Measurements from ENCODE around the gene COA6. TPM values are rescaled to one million over a fixed set of nuclear protein-coding genes. Genes with fewer than 3 reads are reported as not detected.
"Not testable (repeated sequence)": the region's sequence is repeated elsewhere in the genome, so short reads cannot be mapped to it uniquely, and the experiment has no call there.

The COA6 gene
- 31.2 TPM for polyA plus RNA-seq (ENCODE audit: insufficient read length)
- long read RNA-seq, donor 1, transcript COA6-203 (3 exons, 710 nt): major isoform, 47 of 68 reads
- long read RNA-seq, donor 1, transcript COA6-202 (3 exons, 641 nt): minor isoform, 5 of 68 reads
- long read RNA-seq, donor 1, transcript COA6-201 (2 exons, 1,013 nt): minor isoform, 16 of 68 reads
- long read RNA-seq, donor 1, partial matches to known transcripts: 0 of 68 reads
- long read RNA-seq, donor 1, other reads (novel, unspliced or antisense): 0 of 68 reads
- long read RNA-seq, donor 2, transcript COA6-203 (3 exons, 710 nt): major isoform, 36 of 54 reads
- long read RNA-seq, donor 2, transcript COA6-202 (3 exons, 641 nt): minor isoform, 6 of 54 reads
- long read RNA-seq, donor 2, transcript COA6-201 (2 exons, 1,013 nt): minor isoform, 12 of 54 reads
- long read RNA-seq, donor 2, partial matches to known transcripts: 0 of 54 reads
- long read RNA-seq, donor 2, other reads (novel, unspliced or antisense): 0 of 54 reads
- long read RNA-seq, donor 3, transcript COA6-203 (3 exons, 710 nt): major isoform, 30 of 43 reads
- long read RNA-seq, donor 3, transcript COA6-201 (2 exons, 1,013 nt): minor isoform, 11 of 43 reads
- long read RNA-seq, donor 3, partial matches to known transcripts: 0 of 43 reads
- long read RNA-seq, donor 3, other reads (novel, unspliced or antisense): 0 of 43 reads
- long read RNA-seq, donor 4, transcript COA6-203 (3 exons, 710 nt): major isoform, 6 of 11 reads
- long read RNA-seq, donor 4, transcript COA6-201 (2 exons, 1,013 nt): minor isoform, 5 of 11 reads
- long read RNA-seq, donor 4, partial matches to known transcripts: 0 of 11 reads
- long read RNA-seq, donor 4, other reads (novel, unspliced or antisense): 0 of 11 reads
- long read RNA-seq, donor 5, transcript COA6-201 (2 exons, 1,013 nt): minor isoform, 25 of 95 reads
- long read RNA-seq, donor 5, transcript COA6-203 (3 exons, 710 nt): major isoform, 66 of 95 reads
- long read RNA-seq, donor 5, partial matches to known transcripts: 0 of 95 reads
- long read RNA-seq, donor 5, other reads (novel, unspliced or antisense): 0 of 95 reads
- long read RNA-seq, donor 6, transcript COA6-201 (2 exons, 1,013 nt): minor isoform, 14 of 58 reads
- long read RNA-seq, donor 6, transcript COA6-202 (3 exons, 641 nt): minor isoform, 5 of 58 reads
- long read RNA-seq, donor 6, transcript COA6-203 (3 exons, 710 nt): major isoform, 33 of 58 reads
- long read RNA-seq, donor 6, partial matches to known transcripts: 6 of 58 reads
- long read RNA-seq, donor 6, other reads (novel, unspliced or antisense): 0 of 58 reads
- long read RNA-seq, donor 7, transcript COA6-201 (2 exons, 1,013 nt): minor isoform, 31 of 95 reads
- long read RNA-seq, donor 7, transcript COA6-203 (3 exons, 710 nt): major isoform, 61 of 95 reads
- long read RNA-seq, donor 7, partial matches to known transcripts: 0 of 95 reads
- long read RNA-seq, donor 7, other reads (novel, unspliced or antisense): 0 of 95 reads
- long read RNA-seq, donor 8, transcript COA6-201 (2 exons, 1,013 nt): minor isoform, 10 of 33 reads
- long read RNA-seq, donor 8, transcript COA6-203 (3 exons, 710 nt): major isoform, 19 of 33 reads
- long read RNA-seq, donor 8, partial matches to known transcripts: 0 of 33 reads
- long read RNA-seq, donor 8, other reads (novel, unspliced or antisense): 0 of 33 reads

GRCh38 chr1:234373064-234373958, at the start of gene COA6:
TSS of gene COA6 (plus strand) at chr1:234373456. CDS start at chr1:234373467, 11 bp downstream.
- DNase-seq: peak; percentile 98

DNA sequence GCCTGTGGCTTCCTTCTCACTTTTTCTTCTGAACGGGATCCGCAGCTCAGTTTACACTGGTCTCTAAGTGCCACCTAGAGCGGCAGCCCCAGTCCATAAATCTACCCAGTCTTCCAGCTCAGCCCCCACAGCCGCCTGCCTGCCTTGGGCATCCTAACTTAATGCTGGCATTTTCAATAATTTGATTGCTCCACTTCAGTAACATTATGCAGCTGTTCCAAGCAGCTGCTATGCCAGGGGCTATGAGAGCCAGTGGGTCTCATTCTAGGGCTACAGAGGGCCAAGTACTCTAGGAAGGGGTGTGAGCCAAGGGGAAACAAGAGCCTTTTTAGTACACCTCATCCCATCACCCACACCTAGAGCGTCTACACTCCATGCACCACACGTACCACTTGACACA, 48.4 kb upstream of the COA6 start:
- DNase-seq: no peak

GRCh38 chr1:234325878-234326496, 47.3 kb upstream of the COA6 start:
- no peak for DNase-seq

DNA sequence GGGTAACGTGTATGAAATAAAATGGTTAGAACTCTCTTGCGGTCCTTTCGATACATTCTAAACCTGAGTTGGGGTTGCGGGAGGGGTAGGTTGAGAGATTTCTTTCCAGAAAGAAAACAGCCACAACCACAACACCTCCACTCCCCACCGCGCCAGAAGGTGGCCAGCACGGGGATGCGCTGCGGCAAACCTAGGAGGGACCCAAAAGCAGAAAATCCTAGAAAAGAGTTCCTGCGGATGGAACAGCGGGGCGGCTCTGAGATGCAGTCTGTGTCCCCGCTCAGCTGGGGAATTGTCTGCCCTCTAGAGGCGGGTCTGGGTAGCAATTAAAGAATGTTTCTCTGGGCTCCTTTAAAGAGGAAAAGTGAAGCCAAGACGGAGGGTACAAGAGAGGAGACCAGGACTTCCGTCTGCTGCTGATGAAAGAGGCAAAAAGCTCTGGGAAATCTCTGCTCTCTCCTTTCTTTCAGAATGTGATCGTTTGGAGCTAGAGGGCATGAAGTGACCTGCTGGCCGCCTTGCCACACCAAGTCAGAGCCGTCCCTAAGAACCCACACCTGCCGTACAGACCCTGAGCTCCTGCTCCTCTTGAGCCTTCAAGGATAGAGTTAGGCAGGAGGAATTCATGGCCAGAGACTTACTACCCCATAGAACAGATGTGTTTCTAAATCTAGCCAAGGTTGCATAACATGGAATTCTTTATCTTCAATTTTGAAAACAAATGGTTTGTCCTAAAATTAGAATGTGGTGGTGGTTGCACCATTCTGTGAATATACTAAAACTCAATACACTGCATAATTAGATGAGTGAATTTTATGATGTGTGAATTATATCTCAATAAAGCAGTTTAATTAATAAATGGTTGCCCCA, 46.5 kb upstream of the COA6 start:
- DNase-seq: peak; percentile 57

DNA sequence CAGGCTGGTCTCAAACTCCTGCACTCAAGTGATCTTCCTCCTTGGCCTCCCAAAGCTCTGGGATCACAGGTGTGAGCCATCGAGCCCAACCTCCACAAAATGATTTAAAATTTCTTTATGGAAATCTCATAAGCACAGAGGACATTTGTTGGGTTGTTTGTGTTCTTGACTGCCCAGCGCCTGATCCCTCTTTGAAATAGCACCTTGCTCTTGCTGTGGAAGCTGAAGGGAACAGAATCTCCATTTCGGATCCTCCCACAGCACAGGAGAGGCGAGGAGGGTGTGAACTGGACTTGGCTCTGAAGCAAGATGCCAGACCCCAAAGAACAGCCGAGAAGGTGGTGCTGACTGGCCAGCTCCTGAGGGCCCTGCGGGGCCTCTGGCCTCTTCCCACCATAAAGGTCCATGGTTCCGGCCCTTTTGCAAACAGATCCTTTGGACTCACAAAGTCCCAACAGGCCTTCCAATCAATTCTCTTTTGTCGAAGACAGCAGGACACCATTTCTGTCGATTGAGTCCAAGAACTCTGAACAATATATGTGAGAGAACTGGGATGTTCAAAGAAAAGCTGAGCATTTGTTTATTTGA, 45.6 kb upstream of the COA6 start:
- DNase-seq: no peak

GRCh38 chr1:234330843-234331215, 42.4 kb upstream of the COA6 start:
- DNase-seq: no peak

- DNase-seq: no peak
These were observed 41.7 kb upstream of the COA6 start for GRCh38 chr1:234331507-234331906.

DNA sequence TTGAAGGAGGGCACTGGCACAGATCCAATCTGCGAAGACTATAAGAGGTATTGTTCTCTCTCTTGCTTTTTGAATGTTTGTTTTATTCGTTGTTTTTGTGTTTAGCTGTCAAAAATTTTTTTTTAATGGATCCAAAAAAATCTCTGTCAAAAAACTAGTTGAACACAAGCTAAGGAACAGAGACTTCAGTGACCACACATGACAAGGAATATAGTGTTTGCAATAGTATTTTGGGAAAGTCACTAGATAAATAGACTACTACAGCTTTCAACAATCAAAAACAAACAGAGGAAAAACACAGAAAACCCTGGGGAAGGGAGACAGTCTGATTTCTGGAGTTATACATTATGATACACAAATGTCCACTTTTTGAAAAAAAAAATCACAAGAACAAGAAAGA, 36.9 kb upstream of the COA6 start:
- no peak for DNase-seq

- no peak for DNase-seq
These were observed 36.0 kb upstream of the COA6 start for GRCh38 chr1:234337233-234337632.

DNA sequence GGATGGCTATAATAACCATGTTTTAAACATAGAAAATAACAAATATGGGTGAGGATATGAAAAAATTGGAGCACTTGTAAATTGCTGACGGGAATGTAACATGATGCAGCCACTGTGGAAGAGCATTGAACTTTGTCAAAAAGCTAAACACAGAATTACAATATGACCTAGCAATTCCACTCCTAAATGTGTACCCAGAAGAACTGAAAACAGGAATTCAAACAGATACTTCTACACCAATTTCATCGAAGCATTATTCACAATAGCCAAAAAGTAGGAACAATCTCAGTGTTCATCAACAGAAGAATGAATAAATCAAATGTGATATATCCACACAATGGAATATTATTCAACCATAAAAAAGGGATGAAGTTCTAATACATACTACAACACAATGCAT, 32.7 kb upstream of the COA6 start:
- no peak for DNase-seq

- no peak for DNase-seq
These were observed 30.5 kb upstream of the COA6 start for GRCh38 chr1:234342774-234343173.

DNA sequence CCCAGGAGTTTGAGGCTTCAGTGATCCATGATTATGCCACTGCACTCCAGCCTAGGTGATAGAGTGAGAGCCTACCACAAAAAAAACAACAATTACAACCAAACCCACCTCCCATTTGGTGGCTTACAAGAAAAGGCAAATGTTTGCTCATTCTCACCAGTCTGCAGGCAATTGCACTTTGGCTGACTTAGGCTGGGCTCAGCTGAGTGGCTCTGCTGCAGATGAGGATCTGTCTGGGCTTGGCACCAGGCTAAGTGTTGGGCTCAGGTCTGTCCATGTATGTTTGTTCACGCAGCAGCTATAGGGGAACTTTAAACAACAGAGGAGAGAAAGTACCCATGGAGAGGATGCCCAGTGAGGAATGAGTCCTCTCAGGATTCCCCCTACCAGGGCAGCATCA, 28.0 kb upstream of the COA6 start:
- DNase-seq: no peak

GRCh38 chr1:234348964-234349363, 24.3 kb upstream of the COA6 start:
- DNase-seq: no peak

GRCh38 chr1:234355782-234356510, 17.3 kb upstream of the COA6 start:
- DNase-seq: no peak

DNA sequence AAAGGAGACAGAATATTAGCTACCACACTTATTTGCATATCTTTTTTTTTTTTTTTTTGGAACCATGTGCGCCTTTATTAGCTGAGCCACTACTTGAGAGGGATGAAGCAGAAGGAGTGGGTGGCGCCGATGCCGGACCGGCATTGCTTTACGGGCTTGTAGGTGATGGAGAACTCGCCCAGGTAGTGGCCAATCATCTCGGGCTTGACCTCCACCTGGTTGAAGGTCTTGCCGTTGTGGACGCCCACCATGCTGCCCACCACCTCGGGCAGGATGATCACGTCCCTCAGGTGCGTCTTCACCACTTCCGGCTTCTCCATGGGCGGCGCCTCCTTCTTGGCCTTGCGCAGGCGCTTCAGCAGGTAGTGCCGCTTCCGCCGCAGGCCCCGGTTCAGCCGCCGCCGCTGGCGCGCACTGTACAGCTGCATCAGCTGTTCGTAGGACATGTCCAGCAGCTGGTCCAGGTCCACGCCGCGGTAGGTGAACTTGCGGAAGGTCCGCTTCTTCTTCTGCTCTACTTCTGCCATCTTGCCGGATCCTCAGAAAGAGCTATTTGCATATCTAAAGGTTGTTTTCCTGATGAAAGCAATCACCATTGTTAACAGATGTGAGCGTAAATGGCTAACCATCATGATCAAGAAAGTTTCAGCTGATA, 16.5 kb upstream of the COA6 start:
- DNase-seq: not testable (repeated sequence)

DNA sequence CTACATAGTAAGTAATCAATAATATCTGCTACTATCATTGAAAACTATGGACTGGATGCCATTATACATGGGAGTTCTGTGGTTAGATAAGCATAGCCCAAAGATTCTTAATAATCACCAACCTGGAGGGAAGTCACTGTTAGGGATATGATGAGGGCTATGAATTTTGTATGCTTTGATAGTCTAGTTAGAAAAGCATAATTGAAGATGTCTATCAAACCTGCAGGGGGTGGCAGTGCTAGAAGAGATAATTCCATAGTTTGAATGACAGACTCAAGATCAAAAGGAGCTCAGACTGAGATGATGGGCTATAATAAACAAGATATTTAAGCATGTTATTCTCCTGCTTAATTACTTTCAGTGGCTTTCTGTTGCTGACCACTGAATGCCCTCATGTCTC, 15.4 kb upstream of the COA6 start:
- no peak for DNase-seq

DNA sequence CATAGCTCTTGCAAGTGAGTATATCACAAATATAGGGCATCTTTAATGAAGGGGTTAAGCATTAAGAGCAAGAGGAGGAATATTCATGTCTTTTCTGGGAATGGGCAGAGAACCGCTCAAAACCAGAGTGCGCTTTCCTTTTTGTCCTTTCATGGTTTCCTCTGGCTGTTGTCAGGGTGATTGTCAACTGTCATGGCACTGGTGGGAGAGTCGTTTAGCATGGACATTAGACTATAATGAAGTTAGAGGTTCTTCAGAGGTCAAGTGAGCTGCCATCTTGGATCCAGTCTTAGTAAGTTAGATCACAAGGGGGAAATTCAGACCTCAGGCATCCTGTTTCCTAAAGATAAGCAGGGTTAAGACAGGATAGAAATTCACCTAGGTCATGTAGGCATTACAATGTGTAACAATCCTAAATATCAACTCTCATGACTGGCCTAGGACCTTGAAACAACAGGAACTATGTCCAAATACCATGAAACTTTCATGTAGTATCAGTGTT, 12.1 kb upstream of the COA6 start:
- DNase-seq: no peak
